ENCODE data around the gene DLL1.
A peak's percentile ranks its signal among the peaks of the same experiment; 100 is the strongest.

DLL1 gene

GRCh38 chr6:170234419-170234818, 56.5 kb downstream of the DLL1 start:
- DNase-seq: peak in 9 of 58 donors; percentile 13 to 51 (median 30)

- DNase-seq: peak in 8 of 58 donors; percentile 22 to 47 (median 30)
Observed at GRCh38 chr6:170233286-170234205, 57.3 kb downstream of the DLL1 start.
